B cell (primary cell): ENCODE results near the gene STK40. TPM values are rescaled to one million over a fixed set of nuclear protein-coding genes. Genes with fewer than 3 reads are reported as not detected.

Experiments
- ATAC-seq: fragments of 200-7000 bp; cut with Tn5 transposase; one replicate; pipeline ENCODE4 v1.10.0; 2021; ENCODE audit warnings: low read depth, mild to moderate bottlenecking, moderate number of reproducible peaks, moderate library complexity
- CTCF ChIA-PET: fragments of 350-600 bp; sonication (Branson Sonifier 250); formaldehyde crosslinking; loops from one replicate; lab custom pipeline; 2021; ENCODE audit warnings: antibody characterized with exemption, inconsistent platforms; lab: Charles Lee
- POLR2A ChIA-PET: fragments of 350-600 bp; sonication (Branson Sonifier 250); formaldehyde crosslinking; loops from one replicate; lab custom pipeline; 2021; ENCODE audit warnings: antibody characterized with exemption; lab: Charles Lee
- DNase-seq: peaks from one replicate; pipeline ENCODE4 v3.0.0; 2013
- H2AFZ ChIP-seq: 2 replicates; pipeline ENCODE4 v1.6.1; 2012; ENCODE audit warnings: mild to moderate bottlenecking, low read depth, low read length; ENCODE audit not compliant: insufficient read depth, poor library complexity, severe bottlenecking
- H3K27ac ChIP-seq, 2 donors: 1 replicate in 1 of 2; 2 replicates in 1 of 2; pipeline ENCODE4 v1.5.1; 2012 to 2013; ENCODE audit warnings: low read length in 2 of 2, mild to moderate bottlenecking in 2 of 2, moderate library complexity in 1 of 2
- H3K27me3 ChIP-seq, 4 experiments: fragments of 200-600 bp in 1 of 4; sonication (generic) in 1 of 4; replicated peaks in 1 of 4; 1 replicate in 2 of 4; 2 replicates in 2 of 4; pipeline versions ENCODE4 v1.6.1 to v1.7.0; 2013 to 2016; ENCODE audit warnings: low read length in 3 of 4, mild to moderate bottlenecking in 2 of 4, mixed read lengths in 1 of 4, moderate library complexity in 1 of 4; ENCODE audit not compliant: insufficient read depth in 4 of 4, control insufficient read depth in 3 of 4; ENCODE audit errors: control extremely low read depth in 1 of 4
- H3K36me3 ChIP-seq, 2 experiments: replicated peaks in 1 of 2; 1 replicate in 1 of 2; 2 replicates in 1 of 2; pipeline versions ENCODE4 v1.6.1 to v1.7.1; 2013; ENCODE audit warnings: low read length in 1 of 2; ENCODE audit not compliant: insufficient read depth in 2 of 2, control insufficient read depth in 1 of 2; ENCODE audit errors: control extremely low read depth in 1 of 2, extremely low read depth in 1 of 2
- H3K4me1 ChIP-seq, 2 donors: fragments of 200-600 bp in 1 of 2; sonication (generic) in 1 of 2; 1 replicate in 1 of 2; 2 replicates in 1 of 2; pipeline versions ENCODE4 v1.5.1 to v1.6.1; 2013 to 2017; ENCODE audit warnings: low read length in 2 of 2; ENCODE audit not compliant: control insufficient read depth in 2 of 2, insufficient read depth in 2 of 2
- H3K4me2 ChIP-seq: replicated peaks from 2 replicates; pipeline ENCODE3; 2012; ENCODE audit warnings: mild to moderate bottlenecking, low read depth, low read length; ENCODE audit not compliant: poor library complexity, severe bottlenecking
- H3K4me3 ChIP-seq, 5 experiments: fragments of 200-600 bp in 1 of 5; sonication (generic) in 1 of 5; 1 replicate in 3 of 5; 2 replicates in 2 of 5; pipeline versions ENCODE4 v1.5.1 to v1.7.0; 2011 to 2016; ENCODE audit warnings: low read length in 4 of 5, mild to moderate bottlenecking in 4 of 5, low read depth in 2 of 5, control low read depth in 1 of 5, moderate library complexity in 1 of 5; ENCODE audit not compliant: insufficient read depth in 1 of 5; ENCODE audit errors: control extremely low read depth in 1 of 5, extremely low read depth in 1 of 5
- H3K79me2 ChIP-seq: fragments of 200-600 bp; sonication (generic); one replicate; pipeline ENCODE4 v1.6.0; 2016; ENCODE audit warnings: low read length; ENCODE audit not compliant: control insufficient read depth, insufficient read depth
- H3K9ac ChIP-seq: fragments of 200-600 bp; sonication (generic); 2 replicates; pipeline ENCODE4 v1.6.1; 2017; ENCODE audit warnings: mild to moderate bottlenecking, low read length, moderate library complexity
- H3K9me3 ChIP-seq, 3 donors: one replicate each; pipeline versions ENCODE4 v1.6.1 to v1.7.1; 2013; ENCODE audit warnings: low read length in 2 of 3; ENCODE audit not compliant: control insufficient read depth in 2 of 3, insufficient read depth in 1 of 3; ENCODE audit errors: control extremely low read depth in 1 of 3
- H4K20me1 ChIP-seq: 2 replicates; pipeline ENCODE4 v1.6.0; 2012; ENCODE audit warnings: mild to moderate bottlenecking, low read length; ENCODE audit not compliant: insufficient read depth, control insufficient read depth, poor library complexity, severe bottlenecking
- H3K27ac Mint-ChIP-seq: one replicate; pipeline ENCODE4 v1.8.0; 2021; ENCODE audit warnings: mixed read lengths
- H3K27me3 Mint-ChIP-seq: one replicate; pipeline ENCODE4 v1.8.0; 2021; ENCODE audit warnings: mixed read lengths
- H3K4me1 Mint-ChIP-seq: one replicate; pipeline ENCODE4 v1.8.0; 2021; ENCODE audit warnings: mixed read lengths
- H3K4me3 Mint-ChIP-seq: one replicate; pipeline ENCODE4 v1.8.0; 2021; ENCODE audit warnings: mixed read lengths
- H3K9me3 Mint-ChIP-seq: one replicate; pipeline ENCODE4 v1.8.0; 2022; ENCODE audit warnings: mixed read lengths; ENCODE audit not compliant: insufficient read depth
- EZH2 ChIP-seq: IDR thresholded peaks from 2 replicates; pipeline ENCODE4 v1.6.1; 2012; ENCODE audit warnings: borderline replicate concordance, low read depth, mild to moderate bottlenecking, moderate library complexity, low read length; ENCODE audit not compliant: insufficient read depth, poor library complexity, severe bottlenecking
- WGBS: methylation state at CpG from one replicate; pipeline ENCODE4 v1.1.5; 2013; ENCODE audit warnings: missing lambda C conversion rate; ENCODE audit not compliant: insufficient coverage; 5-methylcytosine and 5-hydroxymethylcytosine counted together
- intact Hi-C: fragments of 100-400 bp; cut with micrococcal nuclease; formaldehyde crosslinking; loops from one replicate; pipeline ENCODE4 v1.10.0; 2022
- polyA plus RNA-seq: library from polyadenylated mRNA; depleted of rRNA; stranded (reverse); fragments of >200 nt; gene quantifications from 2 replicates; pipeline ENCODE4 v1.2.3, GENCODE V29; 2012
- total RNA-seq, 2 donors: library from RNA; stranded (reverse); fragments of 120-200 nt in 1 of 2; gene quantifications; 1 replicate in 1 of 2; 2 replicates in 1 of 2; pipeline versions ENCODE4 v1.2.3 to v1.2.4, GENCODE V29; 2013 to 2022
- TF ChIP-seq, protein P1 (sequence below): fragments of 200-600 bp; IDR thresholded peaks from one replicate; pipeline ENCODE4 v1.8.0; 2022; ENCODE audit warnings: antibody characterized with exemption, mild to moderate bottlenecking

Gene STK40
- total and polyA plus RNA-seq, 2 donors (not counting 1 experiment from before 2014, with no cell fraction given) = 53.1 to 69.1 TPM

DNA sequence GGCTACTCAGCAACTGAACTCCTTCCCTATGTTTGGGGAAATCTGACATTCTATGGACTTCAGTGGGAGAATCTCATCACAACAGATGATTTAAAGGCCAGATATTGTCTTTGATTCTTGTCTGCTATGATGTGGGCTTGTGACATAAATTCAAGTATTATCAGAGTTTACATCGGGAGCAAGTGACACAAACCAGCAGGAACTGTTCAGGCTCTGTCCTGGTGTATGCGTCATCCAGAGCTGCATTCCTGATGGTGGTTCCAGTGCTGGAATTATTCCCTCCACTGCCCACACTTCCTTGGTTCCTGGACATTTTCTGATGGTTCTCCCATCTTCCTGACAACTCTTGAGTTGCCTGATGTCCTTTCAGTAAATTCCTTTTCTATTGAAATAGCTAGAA lies 22.8 kb upstream of the STK40 start:
- no peak for TF ChIP-seq EZH2
- TF ChIP-seq, protein P1, sequence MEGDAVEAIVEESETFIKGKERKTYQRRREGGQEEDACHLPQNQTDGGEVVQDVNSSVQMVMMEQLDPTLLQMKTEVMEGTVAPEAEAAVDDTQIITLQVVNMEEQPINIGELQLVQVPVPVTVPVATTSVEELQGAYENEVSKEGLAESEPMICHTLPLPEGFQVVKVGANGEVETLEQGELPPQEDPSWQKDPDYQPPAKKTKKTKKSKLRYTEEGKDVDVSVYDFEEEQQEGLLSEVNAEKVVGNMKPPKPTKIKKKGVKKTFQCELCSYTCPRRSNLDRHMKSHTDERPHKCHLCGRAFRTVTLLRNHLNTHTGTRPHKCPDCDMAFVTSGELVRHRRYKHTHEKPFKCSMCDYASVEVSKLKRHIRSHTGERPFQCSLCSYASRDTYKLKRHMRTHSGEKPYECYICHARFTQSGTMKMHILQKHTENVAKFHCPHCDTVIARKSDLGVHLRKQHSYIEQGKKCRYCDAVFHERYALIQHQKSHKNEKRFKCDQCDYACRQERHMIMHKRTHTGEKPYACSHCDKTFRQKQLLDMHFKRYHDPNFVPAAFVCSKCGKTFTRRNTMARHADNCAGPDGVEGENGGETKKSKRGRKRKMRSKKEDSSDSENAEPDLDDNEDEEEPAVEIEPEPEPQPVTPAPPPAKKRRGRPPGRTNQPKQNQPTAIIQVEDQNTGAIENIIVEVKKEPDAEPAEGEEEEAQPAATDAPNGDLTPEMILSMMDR = no peak
- H3K27ac ChIP-seq = no peak overlapping the region
- no peaks in the 10 kb centered on the region for H3K27me3 ChIP-seq
- H3K4me3 ChIP-seq = no peak overlapping the region
- ChIA-PET CTCF (interaction anchor here (0.5 to 1.4 kb wide), 2 partner anchors 11 to 52 kb away, joined by 3 to 5 read pairs; no protein-coding TSS in a partner anchor), POLR2A (no interaction called here)
- H3K4me2 ChIP-seq = no peak overlapping the region
- ATAC-seq (no peak), DNase-seq (no peak)
- peaks cover 18% of the 10 kb centered on the region for H3K4me1 Mint-ChIP-seq
- H3K79me2 ChIP-seq = no peaks in the 10 kb centered on the region
- H4K20me1 ChIP-seq = no peaks in the 10 kb centered on the region
- peaks cover 0 to 6% (median 0%) of the 10 kb centered on the region in 3 donors for H3K9me3 ChIP-seq
- no peaks in the 10 kb centered on the region for H3K27me3 Mint-ChIP-seq
- H3K9me3 Mint-ChIP-seq = no peaks in the 10 kb centered on the region
- H3K36me3 ChIP-seq = no peaks in the 10 kb centered on the region
- no peak overlapping the region for H3K4me3 Mint-ChIP-seq
- H3K27ac Mint-ChIP-seq = no peak overlapping the region
- H3K4me1 ChIP-seq = peaks cover 12% of the 10 kb centered on the region in 2 donors
- intact Hi-C loops = no loop called here
- WGBS = 100% methylated on average over 2 of the region's 2 CpGs
- H2AFZ ChIP-seq = no peak overlapping the region
- H3K9ac ChIP-seq = no peak overlapping the region

DNA sequence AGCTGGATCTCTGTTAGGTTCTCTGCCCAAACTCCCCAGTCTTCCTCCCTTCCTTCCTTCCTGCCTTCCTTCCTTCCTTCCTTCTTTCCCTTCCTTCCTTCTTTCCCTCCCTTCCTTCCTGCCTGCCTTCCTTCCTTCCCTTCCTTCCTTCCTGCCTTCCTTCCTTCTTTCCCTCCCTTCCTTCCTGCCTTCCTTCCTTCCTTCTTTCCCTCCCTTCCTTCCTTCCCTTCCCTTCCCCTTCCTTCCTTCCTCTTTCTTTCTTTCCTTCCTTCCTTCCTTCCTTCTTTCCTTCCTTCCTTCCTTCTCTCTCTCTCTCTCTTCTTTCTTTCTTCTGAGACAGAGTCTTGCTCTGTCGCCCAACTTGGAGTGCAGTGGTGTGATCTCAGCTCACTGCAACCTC lies 20.7 kb upstream of the STK40 start:
- H3K27me3 Mint-ChIP-seq = no peaks in the 10 kb centered on the region
- no peaks in the 10 kb centered on the region for H3K9me3 Mint-ChIP-seq
- H3K9ac ChIP-seq = no peak overlapping the region
- peak overlapping the region in 1 of 2 donors; percentile 72 for H3K27ac ChIP-seq
- ChIA-PET CTCF (interaction anchor here (1.2 to 1.4 kb wide), 2 partner anchors 20 to 38 kb away, joined by 6 read pairs; no protein-coding TSS in a partner anchor), POLR2A (no interaction called here)
- H4K20me1 ChIP-seq = no peaks in the 10 kb centered on the region
- no peaks in the 10 kb centered on the region for H3K36me3 ChIP-seq
- no peak overlapping the region for H3K4me3 ChIP-seq
- no peak for ATAC-seq
- H3K4me1 Mint-ChIP-seq = peaks cover 14% of the 10 kb centered on the region
- H3K79me2 ChIP-seq = no peaks in the 10 kb centered on the region
- no peak for DNase-seq
- TF ChIP-seq EZH2 = no peak
- TF ChIP-seq, protein P1 = no peak
- H3K4me1 ChIP-seq = peaks cover 3 to 7% of the 10 kb centered on the region in 2 donors
- no peak overlapping the region for H2AFZ ChIP-seq
- H3K4me2 ChIP-seq = no peak overlapping the region
- no peak overlapping the region for H3K4me3 Mint-ChIP-seq
- peak overlapping the region; percentile 50 for H3K27ac Mint-ChIP-seq
- intact Hi-C loops = no loop called here
- H3K9me3 ChIP-seq = peaks cover 0 to 5% (median 0%) of the 10 kb centered on the region in 3 donors
- no CpG with 5 or more reads among the region's 1 CpG for WGBS
- no peaks in the 10 kb centered on the region for H3K27me3 ChIP-seq
